Measurements from ENCODE around the gene SLC4A11. TPM values are rescaled to one million over a fixed set of nuclear protein-coding genes. Genes with fewer than 3 reads are reported as not detected.
A peak's percentile ranks its signal among the peaks of the same experiment; 100 is the strongest.

The SLC4A11 gene
- polyA plus RNA-seq, 1 donor (not counting 4 experiments of a cell fraction or from before 2014, with no cell fraction given) = 4.7 TPM

DNA sequence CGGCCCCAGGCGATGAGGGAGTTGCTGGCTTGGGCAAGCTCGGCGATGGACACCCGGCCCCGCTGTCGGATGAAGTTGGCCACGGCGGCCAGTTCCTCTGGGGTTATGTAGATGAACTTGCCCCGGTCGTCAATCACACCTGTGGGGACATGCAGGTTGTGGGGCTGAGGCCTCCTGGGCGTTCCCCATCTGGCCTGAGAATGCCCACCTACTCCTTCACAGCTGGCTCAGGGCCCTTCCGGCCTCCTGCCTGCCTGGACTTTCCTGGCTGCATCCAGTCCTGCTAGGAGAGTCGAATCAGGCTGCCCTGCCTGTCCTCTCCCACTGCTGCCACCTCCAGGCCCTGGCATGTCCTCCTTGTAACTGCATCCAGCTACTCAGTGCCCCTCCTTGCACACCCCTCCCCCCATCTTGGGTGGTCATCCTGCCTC lies 48.3 kb downstream of the SLC4A11 start:
- Histone ChIP-seq H3K9ac (ENCODE audit: control insufficient read depth, extremely low read depth, insufficient read depth, low read length) (no peak overlapping the region), H3K4me1 (ENCODE audit: control insufficient read depth, extremely low read depth, insufficient read depth, low read length) (no peaks in the 10 kb centered on the region), H3K36me3 (ENCODE audit: control insufficient read depth in 2 of 2, extremely low read depth in 1 of 2, insufficient read depth in 2 of 2, low read length in 2 of 2) (peaks cover 40 to 42% of the 10 kb centered on the region in 2 experiments), H3K9me1 (ENCODE audit: control insufficient read depth, extremely low read depth, insufficient read depth, low read length) (no peaks in the 10 kb centered on the region), H3K27ac (ENCODE audit: control insufficient read depth, insufficient read depth, low read length) (no peak overlapping the region), H4K20me1 (ENCODE audit: control insufficient read depth, extremely low read depth, insufficient read depth, low read length) (no peaks in the 10 kb centered on the region), H2AFZ (ENCODE audit: control insufficient read depth, low read length) (no peak overlapping the region), H3K9me3 (ENCODE audit: control insufficient read depth, low read depth, low read length) (no peaks in the 10 kb centered on the region), H3K79me2 (ENCODE audit: control insufficient read depth, insufficient read depth, low read length) (no peaks in the 10 kb centered on the region), H3K4me3 (ENCODE audit: control insufficient read depth in 2 of 3, extremely low read depth in 1 of 3, insufficient read depth in 2 of 3, low read depth in 1 of 3, low read length in 3 of 3) (no peak overlapping the region), H3K27me3 (ENCODE audit: control insufficient read depth, extremely low read depth, insufficient read depth, low read length) (no peaks in the 10 kb centered on the region), H3K4me2 (ENCODE audit: control insufficient read depth, extremely low read depth, insufficient read depth, low read depth, low read length) (no peak overlapping the region)
- dilution Hi-C loops (cut with MboI; ENCODE audit: extremely low pct_ligation_motif_present, low sequenced_read_pairs) = no loop called here
- DNase-seq (ENCODE audit: low read depth, low spot score) (no peak), FAIRE-seq (no peak)
- no peak for TF ChIP-seq EZH2 (IDR thresholded peaks at IDR 0.05; ENCODE audit: low read length)
- TF ChIP-seq, protein P1, sequence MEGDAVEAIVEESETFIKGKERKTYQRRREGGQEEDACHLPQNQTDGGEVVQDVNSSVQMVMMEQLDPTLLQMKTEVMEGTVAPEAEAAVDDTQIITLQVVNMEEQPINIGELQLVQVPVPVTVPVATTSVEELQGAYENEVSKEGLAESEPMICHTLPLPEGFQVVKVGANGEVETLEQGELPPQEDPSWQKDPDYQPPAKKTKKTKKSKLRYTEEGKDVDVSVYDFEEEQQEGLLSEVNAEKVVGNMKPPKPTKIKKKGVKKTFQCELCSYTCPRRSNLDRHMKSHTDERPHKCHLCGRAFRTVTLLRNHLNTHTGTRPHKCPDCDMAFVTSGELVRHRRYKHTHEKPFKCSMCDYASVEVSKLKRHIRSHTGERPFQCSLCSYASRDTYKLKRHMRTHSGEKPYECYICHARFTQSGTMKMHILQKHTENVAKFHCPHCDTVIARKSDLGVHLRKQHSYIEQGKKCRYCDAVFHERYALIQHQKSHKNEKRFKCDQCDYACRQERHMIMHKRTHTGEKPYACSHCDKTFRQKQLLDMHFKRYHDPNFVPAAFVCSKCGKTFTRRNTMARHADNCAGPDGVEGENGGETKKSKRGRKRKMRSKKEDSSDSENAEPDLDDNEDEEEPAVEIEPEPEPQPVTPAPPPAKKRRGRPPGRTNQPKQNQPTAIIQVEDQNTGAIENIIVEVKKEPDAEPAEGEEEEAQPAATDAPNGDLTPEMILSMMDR (optimal IDR thresholded peaks at IDR 0.05 in 1 of 3, IDR thresholded peaks at IDR 0.05 in 1 of 3, conservative IDR thresholded peaks at IDR 0.05 in 1 of 3; ENCODE audit: extremely low read depth in 1 of 3, insufficient read depth in 2 of 3, low read length in 3 of 3) = peak in 1 of 3 experiments; percentile 18

DNA sequence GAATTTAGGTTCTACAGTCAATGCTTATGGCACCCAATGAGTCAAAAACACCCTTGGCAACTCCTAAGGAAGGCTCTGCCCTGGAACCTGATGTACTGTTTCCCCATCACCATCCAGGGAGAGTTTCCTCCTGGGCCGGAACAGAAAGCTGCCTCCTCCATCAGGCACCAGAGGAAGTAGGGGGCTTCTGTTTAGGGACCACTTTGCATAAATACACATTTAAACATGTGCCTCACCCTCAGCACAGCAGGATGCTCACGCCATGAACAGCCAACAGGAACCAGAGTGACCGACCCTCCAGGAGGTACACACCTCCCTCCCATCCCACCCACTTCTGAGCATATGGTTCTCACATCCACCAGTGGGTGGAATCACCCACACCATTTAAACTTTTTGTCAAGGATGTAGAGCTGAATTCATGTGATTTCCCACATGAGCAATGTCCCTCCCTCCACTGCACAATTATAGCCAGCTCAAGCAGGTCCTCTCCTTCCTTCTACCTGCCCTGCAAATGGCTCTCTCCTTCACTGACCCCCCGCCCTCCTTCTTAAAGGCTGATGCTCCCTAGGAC lies 49.3 kb downstream of the SLC4A11 start:
- no peaks in the 10 kb centered on the region for H3K4me1 ChIP-seq (ENCODE audit: control insufficient read depth, extremely low read depth, insufficient read depth, low read length)
- no peak overlapping the region for H3K4me2 ChIP-seq (ENCODE audit: control insufficient read depth, extremely low read depth, insufficient read depth, low read depth, low read length)
- FAIRE-seq = no peak
- peaks cover 32 to 35% of the 10 kb centered on the region in 2 experiments for H3K36me3 ChIP-seq (ENCODE audit: control insufficient read depth in 2 of 2, extremely low read depth in 1 of 2, insufficient read depth in 2 of 2, low read length in 2 of 2)
- H2AFZ ChIP-seq (ENCODE audit: control insufficient read depth, low read length) = no peak overlapping the region
- no peak for DNase-seq (ENCODE audit: low read depth, low spot score)
- H3K4me3 ChIP-seq (ENCODE audit: control insufficient read depth in 2 of 3, extremely low read depth in 1 of 3, insufficient read depth in 2 of 3, low read depth in 1 of 3, low read length in 3 of 3) = no peak overlapping the region
- H3K27me3 ChIP-seq (ENCODE audit: control insufficient read depth, extremely low read depth, insufficient read depth, low read length) = no peaks in the 10 kb centered on the region
- TF ChIP-seq, protein P1 (optimal IDR thresholded peaks at IDR 0.05 in 1 of 3, IDR thresholded peaks at IDR 0.05 in 1 of 3, conservative IDR thresholded peaks at IDR 0.05 in 1 of 3; ENCODE audit: extremely low read depth in 1 of 3, insufficient read depth in 2 of 3, low read length in 3 of 3) = no peak
- no peak for TF ChIP-seq EZH2 (IDR thresholded peaks at IDR 0.05; ENCODE audit: low read length)
- no peaks in the 10 kb centered on the region for H3K9me1 ChIP-seq (ENCODE audit: control insufficient read depth, extremely low read depth, insufficient read depth, low read length)
- H3K27ac ChIP-seq (ENCODE audit: control insufficient read depth, insufficient read depth, low read length) = no peak overlapping the region
- H4K20me1 ChIP-seq (ENCODE audit: control insufficient read depth, extremely low read depth, insufficient read depth, low read length) = no peaks in the 10 kb centered on the region
- no peaks in the 10 kb centered on the region for H3K9me3 ChIP-seq (ENCODE audit: control insufficient read depth, low read depth, low read length)
- dilution Hi-C loops (cut with MboI; ENCODE audit: extremely low pct_ligation_motif_present, low sequenced_read_pairs) = no loop called here
- H3K79me2 ChIP-seq (ENCODE audit: control insufficient read depth, insufficient read depth, low read length) = no peaks in the 10 kb centered on the region
- no peak overlapping the region for H3K9ac ChIP-seq (ENCODE audit: control insufficient read depth, extremely low read depth, insufficient read depth, low read length)

Measured in keratinocyte (primary cell).